Endothelial cell of umbilical vein (primary cell): ENCODE data around the gene CCDC39. TPM values are rescaled to one million over a fixed set of nuclear protein-coding genes. Genes with fewer than 3 reads are reported as not detected.

Experiments used
- BruUV-seq: library from RNA; stranded (reverse); fragments of 400-500 nt; replicated peaks from 2 replicates; lab custom pipeline; 2021; lab: Mats Ljungman, UMichigan
- CTCF ChIA-PET: fragments of 300-600, 350-600 bp; sonication (Branson Sonifier 250); formaldehyde crosslinking; loops from one replicate; lab custom pipeline; 2021; ENCODE audit warnings: antibody characterized with exemption, inconsistent platforms; lab: Charles Lee
- POLR2A ChIA-PET: fragments of 300-600, 350-600 bp; sonication (Branson Sonifier 250); formaldehyde crosslinking; loops from one replicate; lab custom pipeline; 2021; ENCODE audit warnings: antibody characterized with exemption, inconsistent platforms; lab: Charles Lee
- DNase-seq: peaks from one replicate; pipeline ENCODE4 v3.0.0-alpha.2; 2011; ENCODE audit warnings: low read depth, low spot score
- FAIRE-seq: peaks from 2 replicates; lab custom pipeline; 2011; peaks lifted over from hg19 to GRCh38; lab: Jason Lieb, UNC
- H2AFZ ChIP-seq: 2 replicates; pipeline ENCODE4 v1.6.0; 2012; ENCODE audit warnings: low read depth, low read length, control low read depth, inconsistent platforms
- H3K27ac ChIP-seq: 2 replicates; pipeline ENCODE4 v1.5.1; 2011; ENCODE audit warnings: low read depth, mild to moderate bottlenecking, control low read depth, low read length, moderate library complexity; ENCODE audit not compliant: insufficient read depth
- H3K27me3 ChIP-seq, 2 experiments: 2 replicates each; pipeline versions ENCODE4 v1.6.0 to v1.6.1; 2011; ENCODE audit warnings: low read length in 2 of 2, mixed read lengths in 1 of 2; ENCODE audit not compliant: control insufficient read depth in 2 of 2, insufficient read depth in 2 of 2
- H3K36me3 ChIP-seq, 2 experiments: 2 replicates in 1 of 2; 3 replicates in 1 of 2; pipeline ENCODE4 v1.5.1; 2011; ENCODE audit warnings: low read length in 2 of 2, mild to moderate bottlenecking in 1 of 2, moderate library complexity in 1 of 2; ENCODE audit not compliant: control insufficient read depth in 2 of 2, insufficient read depth in 2 of 2; ENCODE audit errors: extremely low read depth in 1 of 2
- H3K4me1 ChIP-seq: 3 replicates; pipeline ENCODE4 v1.5.1; 2011; ENCODE audit warnings: mild to moderate bottlenecking, low read length; ENCODE audit not compliant: control insufficient read depth, insufficient read depth; ENCODE audit errors: extremely low read depth
- H3K4me2 ChIP-seq: 2 replicates; pipeline ENCODE4 v1.6.1; 2011; ENCODE audit warnings: low read length, control low read depth, mixed read lengths; ENCODE audit not compliant: insufficient read depth
- H3K4me3 ChIP-seq, 3 experiments: fragments of 200-600 bp in 1 of 3; sonication (generic), shearing (Covaris generic) in 1 of 3; replicated peaks in 1 of 3; 2 replicates each; pipeline ENCODE4 v1.5.1; 2011 to 2016; ENCODE audit warnings: control low read depth in 3 of 3, low read length in 3 of 3, mild to moderate bottlenecking in 2 of 3, inconsistent platforms in 1 of 3, low read depth in 1 of 3, moderate library complexity in 1 of 3; ENCODE audit not compliant: insufficient read depth in 1 of 3
- H3K79me2 ChIP-seq: 2 replicates; pipeline ENCODE4 v1.6.0; 2012; ENCODE audit warnings: low read length, inconsistent platforms; ENCODE audit not compliant: control insufficient read depth, insufficient read depth
- H3K9ac ChIP-seq: replicated peaks from 2 replicates; pipeline ENCODE3; 2011; ENCODE audit warnings: low read length, control low read depth; ENCODE audit not compliant: insufficient read depth; ENCODE audit errors: extremely low read depth
- H3K9me1 ChIP-seq: replicated peaks from 3 replicates; pipeline ENCODE4 v1.6.0; 2011; ENCODE audit warnings: mild to moderate bottlenecking, low read length; ENCODE audit not compliant: control insufficient read depth, insufficient read depth; ENCODE audit errors: extremely low read depth
- H3K9me3 ChIP-seq: replicated peaks from 2 replicates; pipeline ENCODE4 v1.5.1; 2012; ENCODE audit warnings: low read length, inconsistent platforms; ENCODE audit not compliant: control insufficient read depth, insufficient read depth
- H4K20me1 ChIP-seq: replicated peaks from 2 replicates; pipeline ENCODE3; 2011; ENCODE audit warnings: mild to moderate bottlenecking, low read length; ENCODE audit not compliant: control insufficient read depth, insufficient read depth; ENCODE audit errors: extremely low read depth
- CTCF ChIP-seq, 2 donors: IDR thresholded peaks; 1 replicate in 1 of 2; 2 replicates in 1 of 2; pipeline ENCODE4 v1.5.1; 2011; ENCODE audit warnings: low read length in 2 of 2, mild to moderate bottlenecking in 2 of 2, moderate library complexity in 2 of 2, control low read depth in 1 of 2, inconsistent platforms in 1 of 2, low read depth in 1 of 2; ENCODE audit not compliant: insufficient read depth in 1 of 2; ENCODE audit errors: extremely low read depth in 1 of 2
- EZH2 ChIP-seq: IDR thresholded peaks from 2 replicates; pipeline ENCODE4 v1.6.1; 2012; ENCODE audit warnings: borderline replicate concordance, low read depth, mild to moderate bottlenecking, moderate library complexity, low read length, inconsistent platforms; ENCODE audit not compliant: severe bottlenecking
- FOS ChIP-seq: IDR thresholded peaks from 2 replicates; pipeline ENCODE4 v1.6.1; 2011; ENCODE audit warnings: mild to moderate bottlenecking, low read length, moderate library complexity, borderline replicate concordance; ENCODE audit not compliant: insufficient read depth
- GATA2 ChIP-seq: IDR thresholded peaks from 2 replicates; pipeline ENCODE4 v1.7.0; 2011; ENCODE audit warnings: low read depth, mild to moderate bottlenecking, moderate library complexity, mixed read lengths, low read length; ENCODE audit not compliant: insufficient read length, insufficient read depth
- JUN ChIP-seq: IDR thresholded peaks from 2 replicates; pipeline ENCODE4 v1.6.1; 2011; ENCODE audit warnings: borderline replicate concordance, low read depth; ENCODE audit not compliant: insufficient read length, insufficient read depth
- MAX ChIP-seq: IDR thresholded peaks from 2 replicates; pipeline ENCODE4 v1.6.1; 2011; ENCODE audit not compliant: insufficient read depth, insufficient read length
- MYC ChIP-seq: IDR thresholded peaks from one replicate; pipeline ENCODE4 v1.6.1; 2011; ENCODE audit warnings: mild to moderate bottlenecking, low read depth, low read length
- POLR2A ChIP-seq: IDR thresholded peaks from 2 replicates; pipeline ENCODE4 v1.6.1; 2012; ENCODE audit warnings: low read depth, mild to moderate bottlenecking, control low read depth, low read length
- POLR2AphosphoS5 ChIP-seq: IDR thresholded peaks from 2 replicates; pipeline ENCODE4 v1.6.1; 2012; ENCODE audit warnings: low read depth, mild to moderate bottlenecking, control low read depth, low read length, moderate library complexity; ENCODE audit not compliant: insufficient read depth
- dilution Hi-C: fragments of 300-500 bp; cut with MboI; formaldehyde crosslinking; loops from one replicate; pipeline ENCODE4 v1.15.0; 2019; ENCODE audit warnings: low sequenced_read_pairs; ENCODE audit not compliant: extremely low pct_ligation_motif_present
- intact Hi-C: fragments of 100-400 bp; cut with micrococcal nuclease; formaldehyde crosslinking; loops from one replicate; pipeline ENCODE4 v1.10.0; 2022
- polyA plus RNA-seq, 4 experiments: library from polyadenylated mRNA; depleted of rRNA in 3 of 4; stranded (reverse) in 3 of 4; unstranded in 1 of 4; fragments of >200 nt; gene quantifications; 2 replicates each; pipeline versions ENCODE4 v1.2.1 to v1.2.3, GENCODE V29; 2011 to 2012; ENCODE audit warnings: missing spikeins in 1 of 4
- total RNA-seq: library from RNA; stranded (reverse); gene quantifications from 2 replicates; pipeline ENCODE4 v1.2.3, GENCODE V29; 2021

Gene CCDC39
- total and polyA plus RNA-seq, 2 donors (not counting 3 experiments of a cell fraction or from before 2014, with no cell fraction given): not detected

DNA sequence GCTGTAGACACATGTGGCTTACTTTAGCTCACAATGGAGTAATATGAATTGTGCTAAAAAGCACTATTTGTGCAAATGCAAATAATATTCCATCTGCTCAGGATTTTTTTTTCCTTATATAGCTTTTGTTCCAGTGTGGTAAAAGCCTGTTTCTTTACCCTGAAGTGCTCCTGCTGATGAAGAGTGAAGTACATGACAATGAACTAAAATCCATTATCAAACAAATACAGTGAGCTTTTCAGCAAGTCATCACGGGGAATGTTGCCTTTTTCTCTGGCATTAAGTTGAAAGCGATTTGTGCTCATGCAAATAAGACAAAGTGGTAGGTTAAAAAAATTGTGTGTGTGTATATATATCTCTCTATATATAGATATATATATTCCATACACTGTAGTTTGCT, 28.6 kb upstream of the CCDC39 start:
- Histone ChIP-seq H3K9ac (no peak overlapping the region), H3K79me2 (no peaks in the 10 kb centered on the region), H3K27ac (no peak overlapping the region), H2AFZ (no peak overlapping the region), H4K20me1 (no peaks in the 10 kb centered on the region), H3K4me3 (no peak overlapping the region), H3K36me3 (no peaks in the 10 kb centered on the region), H3K4me2 (no peak overlapping the region), H3K4me1 (no peaks in the 10 kb centered on the region), H3K9me1 (no peaks in the 10 kb centered on the region), H3K27me3 (no peaks in the 10 kb centered on the region), H3K9me3 (no peaks in the 10 kb centered on the region)
- FAIRE-seq (no peak), DNase-seq (no peak)
- no TSS peak for BruUV-seq
- ChIA-PET POLR2A (no interaction called here), CTCF (interaction anchor here (0.6 kb wide), 1 partner anchor 810 kb away, joined by 3 read pairs; no protein-coding TSS in a partner anchor)
- TF ChIP-seq GATA2: no peak
- TF ChIP-seq EZH2: no peak
- no peak for TF ChIP-seq POLR2A
- dilution Hi-C loops (no loop called here), intact Hi-C loops (no loop called here)

DNA sequence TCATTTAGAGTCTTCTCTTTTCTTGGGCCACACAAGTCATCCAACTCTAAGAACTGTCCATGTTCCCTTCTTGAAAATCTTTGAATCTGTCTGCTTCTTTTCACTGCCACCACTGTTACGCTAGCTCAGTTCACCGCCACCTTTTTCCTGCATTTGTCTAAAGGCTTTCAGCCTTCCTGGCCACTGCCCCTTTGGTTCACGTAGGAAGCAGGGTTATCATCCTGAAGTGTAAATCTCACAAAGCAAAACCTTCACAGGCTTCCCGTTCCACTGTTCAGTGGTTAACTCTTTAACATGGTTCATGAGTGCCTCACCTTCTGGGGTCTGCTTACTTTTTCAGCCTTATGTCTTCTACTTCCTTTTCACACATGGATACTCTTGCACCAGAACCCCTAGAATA, 26.3 kb upstream of the CCDC39 start:
- Histone ChIP-seq H2AFZ (no peak overlapping the region), H3K27ac (no peak overlapping the region), H3K79me2 (no peaks in the 10 kb centered on the region), H3K4me3 (no peak overlapping the region), H3K4me1 (no peaks in the 10 kb centered on the region), H3K36me3 (no peaks in the 10 kb centered on the region), H3K27me3 (no peaks in the 10 kb centered on the region), H3K9me3 (no peaks in the 10 kb centered on the region), H4K20me1 (no peaks in the 10 kb centered on the region), H3K4me2 (no peak overlapping the region), H3K9me1 (no peaks in the 10 kb centered on the region), H3K9ac (no peak overlapping the region)
- CTCF ChIA-PET: no interaction called here
- POLR2A ChIA-PET: no interaction called here
- TF ChIP-seq FOS (no peak), EZH2 (no peak), POLR2A (no peak), MYC (no peak), CTCF (IDR thresholded peaks at IDR 0.05; ENCODE audit: extremely low read depth in 1 of 2, insufficient read depth in 1 of 2, low read depth in 1 of 2, low read length in 2 of 2) (no peak), POLR2AphosphoS5 (no peak), JUN (no peak), GATA2 (no peak), MAX (no peak)
- DNase-seq (peak; percentile 75), FAIRE-seq (no peak)
- intact Hi-C loops: no loop called here
- dilution Hi-C loops: no loop called here
- no TSS peak for BruUV-seq
